ENCODE measurements around the gene PFKM.

The PFKM gene

GRCh38 chr12:48086327-48086726, 32.8 kb upstream of the PFKM start:
- no peak for DNase-seq (ENCODE audit: low read depth)
- H3K4me3 ChIP-seq (replicated peaks; ENCODE audit: low read depth, low read length), result no peak overlapping the region
- no peak for TF ChIP-seq CTCF (IDR thresholded peaks at IDR 0.05; ENCODE audit: low read length, missing control alignments)

DNA sequence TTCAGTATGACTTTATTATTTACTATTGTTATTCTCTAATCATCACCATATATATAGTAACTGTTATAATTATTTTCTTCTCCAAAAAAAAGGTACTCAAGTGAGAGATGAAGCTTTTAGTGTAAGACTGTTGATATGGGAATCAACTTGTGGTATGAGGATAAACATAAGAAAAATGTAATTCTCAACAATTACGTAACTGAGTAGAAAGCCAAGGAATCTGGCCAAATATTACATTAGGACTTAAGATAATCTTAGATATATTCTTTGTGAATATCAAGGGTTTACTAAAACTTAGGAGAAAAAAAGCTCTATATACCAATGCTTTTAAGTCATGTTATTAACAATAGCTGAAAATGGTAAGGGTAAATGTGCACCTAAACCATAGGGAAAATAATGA, 26.6 kb upstream of the PFKM start:
- TF ChIP-seq CTCF (IDR thresholded peaks at IDR 0.05; ENCODE audit: low read length, missing control alignments), result no peak
- peak; percentile 40 for DNase-seq (ENCODE audit: low read depth)
- no peak overlapping the region for H3K4me3 ChIP-seq (replicated peaks; ENCODE audit: low read depth, low read length)

- no peak for TF ChIP-seq CTCF (IDR thresholded peaks at IDR 0.05; ENCODE audit: low read length, missing control alignments)
- DNase-seq (ENCODE audit: low read depth), result no peak
- H3K4me3 ChIP-seq (replicated peaks; ENCODE audit: low read depth, low read length), result peak overlapping the region; percentile 81
Measured at GRCh38 chr12:48104531-48104930, 14.6 kb upstream of the PFKM start.

GRCh38 chr12:48105321-48105866, 13.8 kb upstream of the PFKM start:
- DNase-seq (ENCODE audit: low read depth), result peak; percentile 22
- no peak for TF ChIP-seq CTCF (IDR thresholded peaks at IDR 0.05; ENCODE audit: low read length, missing control alignments)
- H3K4me3 ChIP-seq (replicated peaks; ENCODE audit: low read depth, low read length), result peak overlapping the region; percentile 81

GRCh38 chr12:48105867-48106680, 13.1 kb upstream of the PFKM start, which contains the start of gene SENP1:
Gene SENP1, minus strand, starts transcription at chr12:48106079. Its CDS starts 4,607 bp downstream, at chr12:48101472.
- H3K4me3 ChIP-seq (replicated peaks; ENCODE audit: low read depth, low read length), result peak within 1 kb of the TSS; percentile 81
- DNase-seq (ENCODE audit: low read depth), result peak; percentile 89
- peak; percentile 9 for TF ChIP-seq CTCF (IDR thresholded peaks at IDR 0.05; ENCODE audit: low read length, missing control alignments)

GRCh38 chr12:48106681-48107613, 12.2 kb upstream of the PFKM start:
- DNase-seq (ENCODE audit: low read depth), result no peak
- H3K4me3 ChIP-seq (replicated peaks; ENCODE audit: low read depth, low read length), result peak overlapping the region; percentile 81
- TF ChIP-seq CTCF (IDR thresholded peaks at IDR 0.05; ENCODE audit: low read length, missing control alignments), result no peak
